ENCODE data around the gene MAVS. TPM values are rescaled to one million over a fixed set of nuclear protein-coding genes. Genes with fewer than 3 reads are reported as not detected.

Gene MAVS
- total RNA-seq, 1 experiment from 2014 or later = 24.2 TPM

DNA sequence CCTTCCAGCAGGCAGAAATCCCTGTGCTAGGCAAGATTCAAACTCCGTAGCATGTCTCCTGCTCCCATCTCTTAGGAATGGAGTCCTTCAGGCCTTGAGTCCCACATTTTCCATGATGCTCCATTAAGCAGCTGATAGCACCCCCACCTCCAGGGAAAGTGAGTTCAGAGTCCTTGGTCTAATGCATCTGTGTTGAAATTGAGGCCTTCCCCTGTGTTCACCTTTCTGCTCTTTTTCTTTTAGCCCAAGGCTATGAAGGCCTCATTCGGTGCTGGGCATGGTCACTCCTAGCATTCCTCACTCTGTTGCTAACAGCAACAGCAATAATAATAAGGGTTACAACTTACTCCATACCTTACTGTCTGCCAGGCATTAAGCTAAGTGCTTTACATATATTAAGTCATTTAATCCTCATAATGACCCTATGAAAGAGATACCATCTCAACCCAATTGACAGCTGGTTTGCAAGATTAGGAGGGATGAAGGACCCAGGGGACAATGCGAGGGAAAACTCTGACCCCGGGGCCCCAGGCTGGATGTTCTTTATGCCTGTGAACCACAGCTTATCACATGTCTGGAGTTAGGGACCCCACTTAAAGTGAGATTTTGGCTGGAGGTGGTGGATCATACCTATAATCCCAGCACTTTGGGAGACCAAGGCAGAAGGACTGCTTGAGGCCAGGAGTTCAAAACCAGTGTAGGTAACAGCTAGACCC lies 25.1 kb downstream of the MAVS start:
- H3K4ac ChIP-seq (ENCODE audit: low read depth, low read length) = no peak overlapping the region
- no peaks in the 10 kb centered on the region for H3K9me3 ChIP-seq (ENCODE audit: control insufficient read depth, low read depth, low read length)
- H3K79me1 ChIP-seq (ENCODE audit: insufficient read depth, low read depth, low read length, poor library complexity, severe bottlenecking) = no peaks in the 10 kb centered on the region
- H3K9ac ChIP-seq (ENCODE audit: extremely low read depth, insufficient read length, low read length) = no peak overlapping the region
- no peaks in the 10 kb centered on the region for H4K20me1 ChIP-seq (ENCODE audit: control insufficient read depth, insufficient read depth, insufficient read length)
- H3K27ac ChIP-seq (ENCODE audit: insufficient read length, low read depth, low read length) = no peak overlapping the region
- no peak overlapping the region for H4K91ac ChIP-seq (ENCODE audit: insufficient read length, low read depth, low read length)
- WGBS (ENCODE audit: extremely low coverage, insufficient read length, low lambda C conversion rate) = no CpG with 5 or more reads among the region's 4 CpGs
- no peaks in the 10 kb centered on the region; the same call in 1 of the 2 replicates for H3K4me1 ChIP-seq (ENCODE audit: insufficient read depth, low read length)
- no peak overlapping the region for H2AK5ac ChIP-seq (ENCODE audit: insufficient read length, low read length)
- H4K5ac ChIP-seq (ENCODE audit: insufficient read length, low read depth, low read length) = no peak overlapping the region
- no peak overlapping the region for H2BK120ac ChIP-seq (ENCODE audit: low read depth, low read length, poor library complexity, severe bottlenecking)
- Mint-ChIP-seq H3K27me3 (ENCODE audit: low read depth) (peaks cover 1% of the 10 kb centered on the region; the same call in 1 of the 2 replicates), H3K27ac (no peak overlapping the region), H3K4me3 (no peak overlapping the region), H3K9me3 (no peaks in the 10 kb centered on the region; a peak in 1 of 5 replicates), H3K36me3 (ENCODE audit: insufficient read depth in 1 of 3, low read depth in 3 of 3) (peaks cover 7 to 31% (median 17%) of the 10 kb centered on the region in 3 experiments; a peak in 6 of 7 replicates), H3K4me1 (peaks cover 5% of the 10 kb centered on the region in 2 experiments; a peak in 3 of 4 replicates)
- H2BK20ac ChIP-seq (ENCODE audit: low read depth, low read length, poor library complexity, severe bottlenecking) = no peak overlapping the region
- DNase-seq = no peak
- H3K27me3 ChIP-seq (ENCODE audit: insufficient read depth, low read length) = no peaks in the 10 kb centered on the region
- no peaks in the 10 kb centered on the region for H3K23me2 ChIP-seq (ENCODE audit: insufficient read length, low read depth, low read length, poor library complexity, severe bottlenecking)
- no peak overlapping the region for H3K56ac ChIP-seq (ENCODE audit: insufficient read length, low read depth, low read length)
- H3K4me2 ChIP-seq (ENCODE audit: insufficient read depth, insufficient read length, low read length) = no peak overlapping the region
- H3K23ac ChIP-seq (ENCODE audit: insufficient read length, low read depth, low read length) = no peak overlapping the region
- no peak overlapping the region for H3K18ac ChIP-seq (ENCODE audit: insufficient read length, low read depth, low read length)
- H3K14ac ChIP-seq (ENCODE audit: insufficient read depth, low read length) = no peak overlapping the region
- no peak overlapping the region for H4K8ac ChIP-seq (replicated peaks; ENCODE audit: insufficient read length, low read depth, low read length)
- H2BK5ac ChIP-seq (ENCODE audit: insufficient read length, low read length) = no peak overlapping the region
- no peak overlapping the region for H2BK15ac ChIP-seq (ENCODE audit: low read depth, low read length)
- H2BK12ac ChIP-seq (ENCODE audit: insufficient read length, low read depth, low read length) = no peak overlapping the region
- no peak overlapping the region for H2AFZ ChIP-seq (ENCODE audit: low read length)
- TF ChIP-seq, protein P1, sequence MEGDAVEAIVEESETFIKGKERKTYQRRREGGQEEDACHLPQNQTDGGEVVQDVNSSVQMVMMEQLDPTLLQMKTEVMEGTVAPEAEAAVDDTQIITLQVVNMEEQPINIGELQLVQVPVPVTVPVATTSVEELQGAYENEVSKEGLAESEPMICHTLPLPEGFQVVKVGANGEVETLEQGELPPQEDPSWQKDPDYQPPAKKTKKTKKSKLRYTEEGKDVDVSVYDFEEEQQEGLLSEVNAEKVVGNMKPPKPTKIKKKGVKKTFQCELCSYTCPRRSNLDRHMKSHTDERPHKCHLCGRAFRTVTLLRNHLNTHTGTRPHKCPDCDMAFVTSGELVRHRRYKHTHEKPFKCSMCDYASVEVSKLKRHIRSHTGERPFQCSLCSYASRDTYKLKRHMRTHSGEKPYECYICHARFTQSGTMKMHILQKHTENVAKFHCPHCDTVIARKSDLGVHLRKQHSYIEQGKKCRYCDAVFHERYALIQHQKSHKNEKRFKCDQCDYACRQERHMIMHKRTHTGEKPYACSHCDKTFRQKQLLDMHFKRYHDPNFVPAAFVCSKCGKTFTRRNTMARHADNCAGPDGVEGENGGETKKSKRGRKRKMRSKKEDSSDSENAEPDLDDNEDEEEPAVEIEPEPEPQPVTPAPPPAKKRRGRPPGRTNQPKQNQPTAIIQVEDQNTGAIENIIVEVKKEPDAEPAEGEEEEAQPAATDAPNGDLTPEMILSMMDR (conservative IDR thresholded peaks at IDR 0.05) = no peak
- H3K79me2 ChIP-seq (ENCODE audit: insufficient read depth, low read length) = no peaks in the 10 kb centered on the region
- no peak overlapping the region for H3T11ph ChIP-seq (ENCODE audit: low read length)
